Hepatocyte (in vitro differentiated cells): Measurements from ENCODE around the gene SLC26A1. TPM values are rescaled to one million over a fixed set of nuclear protein-coding genes. Genes with fewer than 3 reads are reported as not detected.

Experiments used
- DNase-seq: peaks from one replicate; pipeline ENCODE4 v3.0.0-alpha.2; 2016; ENCODE audit warnings: low spot score
- H2AFZ ChIP-seq: fragments of 200-600 bp; sonication (generic); 2 replicates; pipeline ENCODE4 v1.6.0; 2016; ENCODE audit warnings: antibody characterized with exemption, mild to moderate bottlenecking
- H3K27ac ChIP-seq: fragments of 200-600 bp; sonication (generic); 2 replicates; pipeline ENCODE4 v1.5.1; 2016; ENCODE audit warnings: mild to moderate bottlenecking
- H3K27me3 ChIP-seq: fragments of 200-600 bp; sonication (generic); 2 replicates; pipeline ENCODE4 v1.6.1; 2016
- H3K36me3 ChIP-seq: fragments of 200-600 bp; sonication (generic); replicated peaks from 2 replicates; pipeline ENCODE4 v1.5.1; 2016; ENCODE audit warnings: low read depth; ENCODE audit not compliant: insufficient read depth
- H3K4me1 ChIP-seq: fragments of 200-600 bp; sonication (generic); 2 replicates; pipeline ENCODE4 v1.5.1; 2016; ENCODE audit warnings: mild to moderate bottlenecking, moderate library complexity; ENCODE audit not compliant: insufficient read depth
- H3K4me2 ChIP-seq: fragments of 200-600 bp; sonication (generic); 2 replicates; pipeline ENCODE4 v1.6.0; 2016
- H3K4me3 ChIP-seq: fragments of 200-600 bp; sonication (generic); 2 replicates; pipeline ENCODE4 v1.5.1; 2016; ENCODE audit warnings: mild to moderate bottlenecking
- H3K79me2 ChIP-seq: fragments of 200-600 bp; sonication (generic); 2 replicates; pipeline ENCODE4 v1.6.0; 2017; ENCODE audit warnings: mild to moderate bottlenecking
- H3K9me2 ChIP-seq: fragments of 200-600 bp; sonication (generic); replicated peaks from 2 replicates; pipeline ENCODE4 v1.6.0; 2017; ENCODE audit warnings: mild to moderate bottlenecking; ENCODE audit not compliant: insufficient read depth
- H3K9me3 ChIP-seq: fragments of 200-600 bp; sonication (generic); 2 replicates; pipeline ENCODE4 v1.5.1; 2016; ENCODE audit warnings: low read depth, mild to moderate bottlenecking
- H4K20me1 ChIP-seq: fragments of 200-600 bp; sonication (generic); 2 replicates; pipeline ENCODE4 v1.6.0; 2016; ENCODE audit warnings: mild to moderate bottlenecking; ENCODE audit not compliant: insufficient read depth, poor library complexity, severe bottlenecking
- CTCF ChIP-seq: fragments of 200-600 bp; sonication (generic); IDR thresholded peaks from 2 replicates; pipeline ENCODE4 v1.5.1; 2016; ENCODE audit warnings: antibody characterized with exemption, mild to moderate bottlenecking; ENCODE audit not compliant: poor library complexity
- EZH2 ChIP-seq: fragments of 200-600 bp; sonication (generic); IDR thresholded peaks from 2 replicates; pipeline ENCODE4 v1.6.1; 2016; ENCODE audit warnings: antibody characterized with exemption, mild to moderate bottlenecking, borderline replicate concordance
- EZH2phosphoT487 ChIP-seq: fragments of 200-600 bp; sonication (generic); IDR thresholded peaks from one replicate; pipeline ENCODE4 v1.6.1; 2018; ENCODE audit warnings: antibody characterized with exemption, mild to moderate bottlenecking, low read depth, moderate library complexity; ENCODE audit not compliant: unreplicated experiment, severe bottlenecking
- WGBS: methylation state at CpG from one replicate; pipeline ENCODE4 v1.1.6; 2016; ENCODE audit warnings: low lambda C conversion rate; ENCODE audit errors: missing lambda C conversion rate; 5-methylcytosine and 5-hydroxymethylcytosine counted together
- polyA plus RNA-seq: library from polyadenylated mRNA; unstranded; fragments of >200 nt; fragmentation: Nextera tagmentation; extraction: Ambion mirVana; gene quantifications from 2 replicates; pipeline ENCODE4 v1.2.1, GENCODE V29; 2016
- total RNA-seq: library from RNA; depleted of rRNA; stranded (reverse); fragments of >200 nt; gene quantifications from 2 replicates; pipeline ENCODE4 v1.2.3, GENCODE V29; 2014

The SLC26A1 gene
- total and polyA plus RNA-seq, 2 experiments from 2014 or later: 9.0 to 12.6 TPM

- 84% methylated on average over 16 of the region's 16 CpGs for WGBS
- peak overlapping the region; percentile 91 for H3K27ac ChIP-seq
- no peak overlapping the region for H3K4me3 ChIP-seq
- H2AFZ ChIP-seq: no peak overlapping the region
- H3K4me1 ChIP-seq: peaks cover 37% of the 10 kb centered on the region
- H3K9me3 ChIP-seq: no peaks in the 10 kb centered on the region
- no peaks in the 10 kb centered on the region for H4K20me1 ChIP-seq
- TF ChIP-seq EZH2phosphoT487 (no peak), CTCF (no peak), EZH2 (no peak)
- no peaks in the 10 kb centered on the region for H3K9me2 ChIP-seq
- no peaks in the 10 kb centered on the region for H3K27me3 ChIP-seq
- H3K79me2 ChIP-seq: no peaks in the 10 kb centered on the region
- no peak overlapping the region for H3K4me2 ChIP-seq
- no peaks in the 10 kb centered on the region for H3K36me3 ChIP-seq
- DNase-seq: no peak
Observed at GRCh38 chr4:1038948-1039492, 45.8 kb upstream of the SLC26A1 start.

GRCh38 chr4:1036976-1037810 is 44.0 kb upstream of the SLC26A1 start:
- no peak for DNase-seq
- Histone ChIP-seq H3K36me3 (no peaks in the 10 kb centered on the region), H3K4me2 (no peak overlapping the region), H3K79me2 (no peaks in the 10 kb centered on the region), H3K27ac (no peak overlapping the region), H3K4me3 (no peak overlapping the region), H3K9me2 (no peaks in the 10 kb centered on the region), H3K27me3 (no peaks in the 10 kb centered on the region), H4K20me1 (no peaks in the 10 kb centered on the region), H2AFZ (no peak overlapping the region), H3K9me3 (no peaks in the 10 kb centered on the region), H3K4me1 (peaks cover 30% of the 10 kb centered on the region)
- 72% methylated on average over 11 of the region's 26 CpGs for WGBS
- TF ChIP-seq CTCF (no peak), EZH2 (no peak), EZH2phosphoT487 (no peak)

- H3K9me2 ChIP-seq: no peaks in the 10 kb centered on the region
- no peak overlapping the region for H3K27ac ChIP-seq
- TF ChIP-seq EZH2 (no peak), EZH2phosphoT487 (no peak), CTCF (no peak)
- no peak overlapping the region for H3K4me3 ChIP-seq
- DNase-seq: no peak
- H4K20me1 ChIP-seq: no peaks in the 10 kb centered on the region
- no peaks in the 10 kb centered on the region for H3K79me2 ChIP-seq
- no peaks in the 10 kb centered on the region for H3K36me3 ChIP-seq
- H3K4me2 ChIP-seq: no peak overlapping the region
- H3K9me3 ChIP-seq: no peaks in the 10 kb centered on the region
- H3K4me1 ChIP-seq: peaks cover 20% of the 10 kb centered on the region
- H3K27me3 ChIP-seq: no peaks in the 10 kb centered on the region
- H2AFZ ChIP-seq: no peak overlapping the region
- 91% methylated on average over 9 of the region's 15 CpGs for WGBS
Observed at GRCh38 chr4:1036095-1036494, 42.9 kb upstream of the SLC26A1 start.
